ENCODE measurements around the gene SLC2A11.
"Not testable (repeated sequence)": the region's sequence is repeated elsewhere in the genome, so short reads cannot be mapped to it uniquely, and the experiment has no call there.

The SLC2A11 gene

GRCh38 chr22:23915290-23915689 is 57.6 kb downstream of the SLC2A11 start:
- H3K27ac ChIP-seq (ENCODE audit: low read length): no peak overlapping the region
- peaks cover 0 to 5% of the 10 kb centered on the region in 2 donors for H3K36me3 ChIP-seq (ENCODE audit: control insufficient read depth in 1 of 2, insufficient read depth in 2 of 2, low read length in 2 of 2)
- peaks cover 5 to 8% of the 10 kb centered on the region in 2 donors for H3K4me1 ChIP-seq (ENCODE audit: control insufficient read depth in 1 of 2, insufficient read depth in 2 of 2, low read length in 2 of 2)
- H3K4me3 ChIP-seq (ENCODE audit: low read depth in 1 of 2, low read length in 2 of 2): no peak overlapping the region
- no peaks in the 10 kb centered on the region for H3K9me3 ChIP-seq (ENCODE audit: control insufficient read depth in 1 of 2, low read length in 2 of 2)
- no peaks in the 10 kb centered on the region for H3K27me3 ChIP-seq (ENCODE audit: low read depth, low read length)

GRCh38 chr22:23920267-23920611 is 62.6 kb downstream of the SLC2A11 start:
- H3K4me3 ChIP-seq (ENCODE audit: low read depth in 1 of 2, low read length in 2 of 2); H3K27ac ChIP-seq (ENCODE audit: low read length); H3K4me1 ChIP-seq (ENCODE audit: control insufficient read depth in 1 of 2, insufficient read depth in 2 of 2, low read length in 2 of 2); H3K9me3 ChIP-seq (ENCODE audit: control insufficient read depth in 1 of 2, low read length in 2 of 2); H3K27me3 ChIP-seq (ENCODE audit: low read depth, low read length): not testable (repeated sequence)
- H3K36me3 ChIP-seq (ENCODE audit: control insufficient read depth in 1 of 2, insufficient read depth in 2 of 2, low read length in 2 of 2): peaks cover 0 to 34% of the 10 kb centered on the region in 2 donors

DNA sequence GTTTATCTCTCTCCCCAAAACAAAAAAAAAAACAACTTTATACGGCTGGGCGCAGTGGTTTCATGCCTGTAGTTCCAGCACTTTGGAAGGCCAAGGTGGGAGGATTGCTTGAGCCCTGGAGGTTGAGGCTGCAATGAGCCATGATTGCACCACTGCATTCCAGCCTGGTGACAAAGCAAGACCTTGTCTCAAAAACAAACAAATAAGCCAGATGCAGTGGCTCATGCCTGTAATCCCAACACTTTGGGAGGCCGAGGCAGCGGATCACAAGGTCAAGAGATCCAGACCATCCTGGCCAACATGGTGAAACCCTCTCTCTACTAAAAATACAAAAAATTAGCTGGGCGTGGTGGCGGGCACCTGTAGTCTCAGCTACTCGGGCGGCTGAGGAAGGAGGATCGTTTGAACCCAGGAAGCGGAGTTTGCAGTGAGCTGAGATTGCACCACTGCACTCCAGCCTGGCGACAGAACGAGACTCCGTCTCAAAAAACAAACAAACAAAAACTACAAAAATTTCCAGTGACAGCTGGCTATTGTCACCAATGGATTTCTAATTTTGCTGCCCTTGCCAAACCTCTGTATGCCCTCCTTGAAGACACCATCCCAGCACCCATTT is 64.0 kb downstream of the SLC2A11 start:
- not testable (repeated sequence) for H3K4me3 ChIP-seq (ENCODE audit: low read depth in 1 of 2, low read length in 2 of 2); H3K4me1 ChIP-seq (ENCODE audit: control insufficient read depth in 1 of 2, insufficient read depth in 2 of 2, low read length in 2 of 2); H3K27me3 ChIP-seq (ENCODE audit: low read depth, low read length); H3K27ac ChIP-seq (ENCODE audit: low read length); H3K9me3 ChIP-seq (ENCODE audit: control insufficient read depth in 1 of 2, low read length in 2 of 2)
- peaks cover 0 to 43% of the 10 kb centered on the region in 2 donors for H3K36me3 ChIP-seq (ENCODE audit: control insufficient read depth in 1 of 2, insufficient read depth in 2 of 2, low read length in 2 of 2)

GRCh38 chr22:23922921-23923320 is 65.2 kb downstream of the SLC2A11 start:
- no peak overlapping the region for H3K4me3 ChIP-seq (ENCODE audit: low read depth in 1 of 2, low read length in 2 of 2)
- no peak overlapping the region for H3K27ac ChIP-seq (ENCODE audit: low read length)
- peaks cover 0 to 3% of the 10 kb centered on the region in 2 donors for H3K9me3 ChIP-seq (ENCODE audit: control insufficient read depth in 1 of 2, low read length in 2 of 2)
- H3K27me3 ChIP-seq (ENCODE audit: low read depth, low read length): no peaks in the 10 kb centered on the region
- peaks cover 0 to 42% of the 10 kb centered on the region in 2 donors for H3K36me3 ChIP-seq (ENCODE audit: control insufficient read depth in 1 of 2, insufficient read depth in 2 of 2, low read length in 2 of 2)
- H3K4me1 ChIP-seq (ENCODE audit: control insufficient read depth in 1 of 2, insufficient read depth in 2 of 2, low read length in 2 of 2): no peaks in the 10 kb centered on the region

- Histone ChIP-seq H3K27me3 (ENCODE audit: low read depth, low read length) (no peaks in the 10 kb centered on the region), H3K36me3 (ENCODE audit: control insufficient read depth in 1 of 2, insufficient read depth in 2 of 2, low read length in 2 of 2) (peaks cover 0 to 45% of the 10 kb centered on the region in 2 donors), H3K9me3 (ENCODE audit: control insufficient read depth in 1 of 2, low read length in 2 of 2) (peaks cover 0 to 3% of the 10 kb centered on the region in 2 donors), H3K4me1 (ENCODE audit: control insufficient read depth in 1 of 2, insufficient read depth in 2 of 2, low read length in 2 of 2) (no peaks in the 10 kb centered on the region), H3K4me3 (ENCODE audit: low read depth in 1 of 2, low read length in 2 of 2) (no peak overlapping the region), H3K27ac (ENCODE audit: low read length) (no peak overlapping the region)
These were observed 67.4 kb downstream of the SLC2A11 start for GRCh38 chr22:23925020-23925606.

DNA sequence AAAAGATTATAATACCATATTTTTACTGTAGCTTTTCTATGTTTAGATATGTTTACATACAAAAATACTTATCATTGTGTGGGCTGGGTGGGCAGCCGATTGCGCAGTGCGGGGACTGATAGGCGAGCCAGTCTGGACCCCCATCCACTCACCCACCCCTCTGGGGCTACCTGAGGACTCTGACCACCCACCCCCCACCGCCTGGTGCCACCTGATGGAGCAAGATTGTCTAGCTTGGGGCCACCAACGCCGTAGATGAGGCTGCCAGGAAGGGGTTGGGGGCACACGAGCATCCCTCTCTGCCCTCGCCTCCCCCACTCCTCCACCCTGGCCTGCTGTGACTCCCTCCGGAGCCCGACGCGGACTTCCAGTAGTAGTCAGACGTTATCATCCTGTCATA is 68.9 kb downstream of the SLC2A11 start:
- Histone ChIP-seq H3K27ac (ENCODE audit: low read length) (no peak overlapping the region), H3K9me3 (ENCODE audit: control insufficient read depth in 1 of 2, low read length in 2 of 2) (peaks cover 0 to 3% of the 10 kb centered on the region in 2 donors), H3K4me1 (ENCODE audit: control insufficient read depth in 1 of 2, insufficient read depth in 2 of 2, low read length in 2 of 2) (no peaks in the 10 kb centered on the region), H3K4me3 (ENCODE audit: low read depth in 1 of 2, low read length in 2 of 2) (no peak overlapping the region), H3K36me3 (ENCODE audit: control insufficient read depth in 1 of 2, insufficient read depth in 2 of 2, low read length in 2 of 2) (peaks cover 0 to 45% of the 10 kb centered on the region in 2 donors), H3K27me3 (ENCODE audit: low read depth, low read length) (no peaks in the 10 kb centered on the region)

Measured in muscle layer of duodenum (tissue), 2 donors.